Stomach (tissue), 4 donors: ENCODE data around the gene GRPR.

Experiments
- EP300 ChIP-seq: sonication (generic); formaldehyde crosslinking; IDR thresholded peaks from one replicate; pipeline ENCODE4 v1.6.1; 2017; ENCODE audit warnings: antibody characterized with exemption
- POLR2A ChIP-seq, 4 donors: fragments of 450-650 bp; IDR thresholded peaks; one replicate each; pipeline ENCODE4 v1.6.1; 2016; ENCODE audit warnings: antibody characterized with exemption in 4 of 4, control low read depth in 2 of 4, mild to moderate bottlenecking in 1 of 4, moderate library complexity in 1 of 4
- POLR2AphosphoS5 ChIP-seq, 3 donors: sonication (generic); formaldehyde crosslinking; IDR thresholded peaks; one replicate each; pipeline ENCODE4 v1.6.1; 2016; ENCODE audit warnings: antibody characterized with exemption in 3 of 3
- TF ChIP-seq, protein P1 (sequence below), 7 experiments: fragments of 450-650 bp in 4 of 7; fragments of 200-600 bp in 3 of 7; sonication (generic) in 3 of 7; IDR thresholded peaks; one replicate each; pipeline ENCODE4 v1.5.1; 2016 to 2019; ENCODE audit warnings: antibody characterized with exemption in 7 of 7, control low read depth in 2 of 7, mild to moderate bottlenecking in 1 of 7

DNA sequence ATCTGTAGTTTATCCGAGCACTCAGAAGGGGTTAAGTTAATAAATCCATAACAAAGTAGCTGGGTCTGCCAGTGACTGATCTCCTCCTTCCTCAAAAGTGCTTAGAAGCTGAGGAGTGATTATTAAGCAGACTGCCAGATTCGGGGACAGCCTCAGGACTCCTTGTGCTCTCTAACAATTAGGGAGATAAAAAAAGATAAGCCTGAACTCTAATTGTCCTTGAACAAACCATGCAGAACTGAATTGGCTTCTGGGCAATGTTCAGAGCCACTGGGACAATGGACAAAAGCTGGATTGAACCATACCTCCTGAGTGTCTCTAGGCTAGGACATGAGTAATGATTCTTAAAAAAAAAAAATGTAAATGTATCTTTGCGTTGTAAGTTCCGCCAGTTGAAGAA, 22.7 kb upstream of the GRPR start:
- TF ChIP-seq, protein P1, sequence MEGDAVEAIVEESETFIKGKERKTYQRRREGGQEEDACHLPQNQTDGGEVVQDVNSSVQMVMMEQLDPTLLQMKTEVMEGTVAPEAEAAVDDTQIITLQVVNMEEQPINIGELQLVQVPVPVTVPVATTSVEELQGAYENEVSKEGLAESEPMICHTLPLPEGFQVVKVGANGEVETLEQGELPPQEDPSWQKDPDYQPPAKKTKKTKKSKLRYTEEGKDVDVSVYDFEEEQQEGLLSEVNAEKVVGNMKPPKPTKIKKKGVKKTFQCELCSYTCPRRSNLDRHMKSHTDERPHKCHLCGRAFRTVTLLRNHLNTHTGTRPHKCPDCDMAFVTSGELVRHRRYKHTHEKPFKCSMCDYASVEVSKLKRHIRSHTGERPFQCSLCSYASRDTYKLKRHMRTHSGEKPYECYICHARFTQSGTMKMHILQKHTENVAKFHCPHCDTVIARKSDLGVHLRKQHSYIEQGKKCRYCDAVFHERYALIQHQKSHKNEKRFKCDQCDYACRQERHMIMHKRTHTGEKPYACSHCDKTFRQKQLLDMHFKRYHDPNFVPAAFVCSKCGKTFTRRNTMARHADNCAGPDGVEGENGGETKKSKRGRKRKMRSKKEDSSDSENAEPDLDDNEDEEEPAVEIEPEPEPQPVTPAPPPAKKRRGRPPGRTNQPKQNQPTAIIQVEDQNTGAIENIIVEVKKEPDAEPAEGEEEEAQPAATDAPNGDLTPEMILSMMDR (IDR thresholded peaks at IDR 0.05): no peak
- TF ChIP-seq POLR2A (IDR thresholded peaks at IDR 0.05) (no peak), POLR2AphosphoS5 (IDR thresholded peaks at IDR 0.05) (no peak), EP300 (no peak)
